GM12874 (cell line): ENCODE data around the gene VASH2.

Experiments used
- CTCF ChIP-seq: IDR thresholded peaks from 2 replicates; pipeline ENCODE4 v1.5.1; 2011; ENCODE audit warnings: low read depth, mild to moderate bottlenecking, control low read depth, low read length, moderate library complexity; ENCODE audit not compliant: insufficient read depth

The VASH2 gene

GRCh38 chr1:212915245-212916091 is 34.9 kb upstream of the VASH2 start:
- TF ChIP-seq CTCF = peak; percentile 25; the same call in 1 of the 2 replicates

- no peak for TF ChIP-seq CTCF
Measured at GRCh38 chr1:212916481-212917133, 33.7 kb upstream of the VASH2 start.

GRCh38 chr1:212917134-212917485 is 33.2 kb upstream of the VASH2 start:
- no peak for TF ChIP-seq CTCF

- TF ChIP-seq CTCF = no peak
Measured at GRCh38 chr1:212917858-212918257, 32.5 kb upstream of the VASH2 start.

GRCh38 chr1:212918824-212919223 is 31.5 kb upstream of the VASH2 start:
- TF ChIP-seq CTCF = no peak

- TF ChIP-seq CTCF = no peak
Measured at GRCh38 chr1:212920246-212920645, 30.1 kb upstream of the VASH2 start.

GRCh38 chr1:212920896-212921295 is 29.4 kb upstream of the VASH2 start:
- peak; percentile 64 for TF ChIP-seq CTCF
